DOHH2 (cell line): ENCODE measurements around the gene GSK3A.
A peak's percentile ranks its signal among the peaks of the same experiment; 100 is the strongest.

Experiments used
- H3F3A ChIP-seq: fragments of 200-600 bp; sonication (generic), shearing (Covaris generic); 2 replicates; pipeline ENCODE4 v1.6.0; 2016; ENCODE audit warnings: antibody characterized with exemption, mild to moderate bottlenecking; ENCODE audit not compliant: control insufficient read depth, insufficient read depth
- H3K27ac ChIP-seq: fragments of 200-600 bp; sonication (generic); 2 replicates; pipeline ENCODE4 v1.5.1; 2014; ENCODE audit warnings: low read depth, mild to moderate bottlenecking, low read length, moderate library complexity
- H3K27me3 ChIP-seq: fragments of 200-600 bp; sonication (generic); 2 replicates; pipeline ENCODE4 v1.6.1; 2014; ENCODE audit warnings: mild to moderate bottlenecking, low read length, mixed read lengths; ENCODE audit not compliant: control insufficient read depth
- H3K36me3 ChIP-seq: fragments of 200-600 bp; sonication (generic); 2 replicates; pipeline ENCODE4 v1.6.1; 2014; ENCODE audit warnings: mild to moderate bottlenecking, low read length, moderate library complexity, mixed read lengths; ENCODE audit not compliant: control insufficient read depth
- H3K4me1 ChIP-seq: fragments of 200-600 bp; sonication (generic); 2 replicates; pipeline ENCODE4 v1.6.1; 2014; ENCODE audit warnings: mild to moderate bottlenecking, low read length, mixed read lengths; ENCODE audit not compliant: control insufficient read depth
- H3K4me2 ChIP-seq: fragments of 200-600 bp; sonication (generic); 2 replicates; pipeline ENCODE4 v1.6.0; 2014; ENCODE audit warnings: mild to moderate bottlenecking, low read length, moderate library complexity
- H3K4me3 ChIP-seq: fragments of 200-600 bp; sonication (generic); 2 replicates; pipeline ENCODE4 v1.5.1; 2014; ENCODE audit warnings: mild to moderate bottlenecking, low read length, mixed read lengths
- H3K79me2 ChIP-seq: fragments of 200-600 bp; sonication (generic); 2 replicates; pipeline ENCODE4 v1.6.1; 2014; ENCODE audit warnings: mild to moderate bottlenecking, low read length, mixed read lengths; ENCODE audit not compliant: control insufficient read depth
- H3K9me2 ChIP-seq: fragments of 200-600 bp; sonication (generic); replicated peaks from 2 replicates; pipeline ENCODE4 v1.6.1; 2014; ENCODE audit warnings: mild to moderate bottlenecking, low read length, mixed read lengths; ENCODE audit not compliant: control insufficient read depth
- H3K9me3 ChIP-seq: fragments of 200-600 bp; sonication (generic); 2 replicates; pipeline ENCODE4 v1.6.1; 2014; ENCODE audit warnings: antibody characterized with exemption, low read length, mixed read lengths; ENCODE audit not compliant: control insufficient read depth, insufficient read depth
- H4K20me1 ChIP-seq: fragments of 200-600 bp; sonication (generic); 2 replicates; pipeline ENCODE4 v1.6.0; 2014; ENCODE audit warnings: low read depth, mild to moderate bottlenecking, antibody characterized with exemption, low read length, moderate library complexity; ENCODE audit not compliant: control insufficient read depth, insufficient read depth
- CTCF ChIP-seq: fragments of 200-600 bp; sonication (generic); IDR thresholded peaks from one replicate; pipeline ENCODE4 v1.5.1; 2014; ENCODE audit warnings: antibody characterized with exemption, mild to moderate bottlenecking, low read depth, low read length; ENCODE audit not compliant: poor library complexity, severe bottlenecking
- EZH2phosphoT487 ChIP-seq: fragments of 200-600 bp; sonication (generic); IDR thresholded peaks from 2 replicates; pipeline ENCODE4 v1.6.1; 2017; ENCODE audit warnings: borderline replicate concordance, mild to moderate bottlenecking, antibody characterized with exemption, low read length, moderate library complexity, mixed read lengths

The GSK3A gene

GRCh38 chr19:42200116-42200715 lies 42.2 kb downstream of the GSK3A start:
- peak overlapping the region; percentile 79 for H3K4me2 ChIP-seq
- H3F3A ChIP-seq: peaks cover 11% of the 10 kb centered on the region
- no peaks in the 10 kb centered on the region for H3K9me2 ChIP-seq
- no peaks in the 10 kb centered on the region for H3K9me3 ChIP-seq
- H3K36me3 ChIP-seq: peaks cover 86% of the 10 kb centered on the region
- H3K79me2 ChIP-seq: peaks cover 48% of the 10 kb centered on the region
- peaks cover 6% of the 10 kb centered on the region; the same call in 1 of the 2 replicates for H4K20me1 ChIP-seq
- peaks cover 66% of the 10 kb centered on the region for H3K4me1 ChIP-seq
- H3K27ac ChIP-seq: peak overlapping the region; percentile 66
- TF ChIP-seq EZH2phosphoT487: no peak
- peak overlapping the region; percentile 58 for H3K4me3 ChIP-seq
- H3K27me3 ChIP-seq: no peaks in the 10 kb centered on the region

- H3F3A ChIP-seq: peaks cover 11% of the 10 kb centered on the region
- H3K27me3 ChIP-seq: no peaks in the 10 kb centered on the region
- H3K4me3 ChIP-seq: peak overlapping the region; percentile 58
- H3K4me1 ChIP-seq: peaks cover 66% of the 10 kb centered on the region
- H3K9me2 ChIP-seq: no peaks in the 10 kb centered on the region
- H3K79me2 ChIP-seq: peaks cover 48% of the 10 kb centered on the region
- no peaks in the 10 kb centered on the region for H3K9me3 ChIP-seq
- no peak for TF ChIP-seq EZH2phosphoT487
- peak; percentile 71 for TF ChIP-seq CTCF
- peaks cover 6% of the 10 kb centered on the region; the same call in 1 of the 2 replicates for H4K20me1 ChIP-seq
- H3K4me2 ChIP-seq: peak overlapping the region; percentile 79
- H3K36me3 ChIP-seq: peaks cover 81% of the 10 kb centered on the region
- H3K27ac ChIP-seq: peak overlapping the region; percentile 66
These were observed 42.8 kb downstream of the GSK3A start for GRCh38 chr19:42199440-42200115.

- TF ChIP-seq EZH2phosphoT487 (no peak), CTCF (no peak)
- peak overlapping the region; percentile 58 for H3K4me3 ChIP-seq
- H3K79me2 ChIP-seq: peaks cover 47% of the 10 kb centered on the region
- no peaks in the 10 kb centered on the region for H3K9me2 ChIP-seq
- peaks cover 6% of the 10 kb centered on the region; the same call in 1 of the 2 replicates for H4K20me1 ChIP-seq
- H3K4me1 ChIP-seq: peaks cover 64% of the 10 kb centered on the region
- peak overlapping the region; percentile 79 for H3K4me2 ChIP-seq
- no peaks in the 10 kb centered on the region for H3K9me3 ChIP-seq
- H3F3A ChIP-seq: peaks cover 14% of the 10 kb centered on the region
- H3K27me3 ChIP-seq: no peaks in the 10 kb centered on the region
- H3K36me3 ChIP-seq: peaks cover 75% of the 10 kb centered on the region
- H3K27ac ChIP-seq: peak overlapping the region; percentile 66
These were observed 43.5 kb downstream of the GSK3A start for GRCh38 chr19:42198676-42199439.
